HEK293T (cell line): ENCODE measurements around the gene SLC14A1.

Source experiments
- CTCF ChIA-PET: fragments of 350-600 bp; formaldehyde crosslinking; extraction: SDS; loops from one replicate; lab custom pipeline; 2021; ENCODE audit warnings: antibody characterized with exemption, inconsistent platforms; lab: Yijun Ruan, JAX
- POLR2A ChIA-PET: fragments of 350-600 bp; formaldehyde crosslinking; extraction: SDS; loops from one replicate; lab custom pipeline; 2020; ENCODE audit warnings: antibody characterized with exemption, inconsistent platforms; lab: Yijun Ruan, JAX
- DNase-seq: peaks from one replicate; pipeline ENCODE4 v3.0.0; 2012; ENCODE audit warnings: mixed read lengths; ENCODE audit errors: extremely low spot score
- ARNT ChIP-seq: fragments of 450-650 bp; IDR thresholded peaks from 2 replicates; pipeline ENCODE4 v1.6.1; 2017; ENCODE audit warnings: mild to moderate bottlenecking
- BHLHE40 ChIP-seq: fragments of 450-650 bp; IDR thresholded peaks from 2 replicates; pipeline ENCODE4 v1.6.1; 2016; ENCODE audit warnings: mild to moderate bottlenecking, moderate library complexity, borderline replicate concordance
- CTBP1 ChIP-seq: fragments of 450-650 bp; IDR thresholded peaks from 2 replicates; pipeline ENCODE4 v1.6.1; 2016; ENCODE audit warnings: borderline replicate concordance
- ELF4 ChIP-seq: fragments of 450-650 bp; IDR thresholded peaks from 2 replicates; pipeline ENCODE4 v1.6.1; 2017; ENCODE audit warnings: antibody characterized with exemption
- FOXA1 ChIP-seq: fragments of 450-650 bp; IDR thresholded peaks from 2 replicates; pipeline ENCODE4 v1.6.1; 2016; ENCODE audit warnings: mild to moderate bottlenecking
- FOXK2 ChIP-seq: fragments of 450-650 bp; IDR thresholded peaks from 2 replicates; pipeline ENCODE4 v1.6.1; 2016; ENCODE audit warnings: mild to moderate bottlenecking
- FOXM1 ChIP-seq: fragments of 450-650 bp; IDR thresholded peaks from 2 replicates; pipeline ENCODE4 v1.6.1; 2017; ENCODE audit warnings: mild to moderate bottlenecking, borderline replicate concordance
- HDGF ChIP-seq: fragments of 450-650 bp; IDR thresholded peaks from 2 replicates; pipeline ENCODE4 v1.6.1; 2017; ENCODE audit warnings: antibody characterized with exemption, borderline replicate concordance
- L3MBTL2 ChIP-seq: fragments of 450-650 bp; conservative IDR thresholded peaks from 2 replicates; pipeline ENCODE4 v1.6.1; 2016; ENCODE audit warnings: mild to moderate bottlenecking
- LEF1 ChIP-seq: fragments of 450-650 bp; IDR thresholded peaks from 2 replicates; pipeline ENCODE4 v1.6.1; 2017; ENCODE audit warnings: mild to moderate bottlenecking, borderline replicate concordance
- NFRKB ChIP-seq: fragments of 450-650 bp; IDR thresholded peaks from 2 replicates; pipeline ENCODE4 v1.6.1; 2016; ENCODE audit warnings: mild to moderate bottlenecking, moderate library complexity
- SP1 ChIP-seq: fragments of 450-650 bp; IDR thresholded peaks from 2 replicates; pipeline ENCODE4 v1.6.1; 2017
- SUZ12 ChIP-seq: fragments of 450-650 bp; IDR thresholded peaks from 2 replicates; pipeline ENCODE4 v1.6.1; 2016; ENCODE audit warnings: mild to moderate bottlenecking
- TARDBP ChIP-seq: fragments of 450-650 bp; IDR thresholded peaks from 2 replicates; pipeline ENCODE4 v1.6.1; 2016
- ZNF384 ChIP-seq: fragments of 450-650 bp; IDR thresholded peaks from 2 replicates; pipeline ENCODE4 v1.6.1; 2016
- TF ChIP-seq, protein P1 (sequence below): fragments of 450-650 bp; IDR thresholded peaks from 2 replicates; pipeline ENCODE4 v1.6.1; 2016

Gene SLC14A1

DNA sequence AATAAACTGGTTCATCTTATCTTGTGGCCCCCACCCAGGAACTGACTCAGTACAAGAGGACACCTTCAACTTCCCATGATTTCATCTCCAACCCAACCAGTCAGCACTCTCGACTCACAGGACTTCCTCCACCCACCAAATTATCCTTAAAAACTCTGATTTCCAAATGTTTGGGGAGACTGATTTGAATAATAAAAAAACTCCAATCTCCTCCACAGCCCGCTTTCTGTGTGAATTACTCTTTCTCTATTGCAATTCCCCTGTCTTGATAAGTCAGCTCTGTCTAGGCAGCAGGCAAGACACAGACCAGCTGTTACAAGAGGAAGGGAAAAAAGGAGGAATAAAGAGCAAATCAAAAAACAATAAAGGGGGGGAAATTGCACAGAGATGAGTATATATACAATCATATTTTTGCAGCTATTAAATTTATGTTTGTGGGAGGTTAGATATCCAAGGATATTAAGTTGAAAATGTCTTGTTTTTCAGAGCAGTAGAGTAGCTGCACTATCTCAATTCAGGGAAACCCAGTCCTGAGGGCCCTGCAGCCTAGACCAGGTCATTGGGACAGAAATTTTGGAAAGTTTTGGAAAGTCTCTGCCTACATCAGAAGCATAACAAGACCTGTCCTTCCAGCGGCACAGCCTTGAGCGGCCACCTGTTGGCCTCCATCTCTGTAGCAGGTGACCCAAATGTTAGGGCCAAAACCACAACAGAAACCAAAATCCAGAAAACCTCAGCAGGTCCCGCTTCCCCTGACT, 68.7 kb downstream of the SLC14A1 start:
- POLR2A ChIA-PET, result no interaction called here

DNA sequence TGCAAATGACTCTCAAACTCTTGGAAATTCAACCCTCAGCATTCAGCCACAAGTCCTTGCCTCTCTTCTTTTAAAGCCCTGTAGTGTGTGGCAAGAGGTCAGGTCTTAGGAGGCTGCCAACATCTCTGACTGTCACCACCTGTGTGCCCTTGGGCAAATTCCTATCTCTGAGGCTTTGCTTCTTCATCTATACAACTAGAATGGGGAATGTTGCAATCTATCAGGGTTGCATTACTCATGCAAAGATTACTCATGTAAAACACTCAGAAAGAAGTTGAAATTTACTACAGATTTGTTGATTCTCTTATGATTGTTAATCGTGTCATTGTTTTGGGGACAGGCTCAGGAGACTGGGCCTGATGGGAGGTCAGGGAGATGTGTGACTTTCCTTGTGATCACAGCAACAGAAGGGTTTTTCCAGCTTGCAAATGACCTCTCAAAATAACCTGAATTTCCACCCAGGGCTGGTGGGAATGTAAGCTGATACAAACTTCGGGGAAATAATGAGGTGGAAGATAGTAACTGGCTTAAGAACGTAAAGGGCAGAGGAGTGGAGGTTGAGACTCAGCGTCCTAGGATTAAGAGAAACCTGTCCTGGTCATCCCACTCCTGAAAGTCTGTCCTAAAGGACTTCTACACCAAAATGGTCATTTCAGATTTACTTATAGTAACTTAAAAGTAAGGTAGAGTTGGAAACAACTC, 69.4 kb downstream of the SLC14A1 start:
- no peak for TF ChIP-seq CTBP1
- no peak for TF ChIP-seq LEF1
- TF ChIP-seq FOXK2, result no peak
- TF ChIP-seq SP1, result no peak
- TF ChIP-seq SUZ12, result no peak
- TF ChIP-seq ZNF384, result no peak
- no peak for TF ChIP-seq ELF4
- TF ChIP-seq FOXA1, result no peak
- TF ChIP-seq FOXM1, result no peak
- no peak for TF ChIP-seq HDGF
- ChIA-PET POLR2A (no interaction called here), CTCF (no interaction called here)
- DNase-seq, result no peak

More for the DNA sequence above, 68.7 kb downstream of the SLC14A1 start:
- no peak for DNase-seq
- CTCF ChIA-PET, result no interaction called here
- no peak for TF ChIP-seq SP1
- no peak for TF ChIP-seq ARNT
- no peak for TF ChIP-seq ZNF384
- no peak for TF ChIP-seq ELF4
- no peak for TF ChIP-seq TARDBP
- TF ChIP-seq, protein P1, sequence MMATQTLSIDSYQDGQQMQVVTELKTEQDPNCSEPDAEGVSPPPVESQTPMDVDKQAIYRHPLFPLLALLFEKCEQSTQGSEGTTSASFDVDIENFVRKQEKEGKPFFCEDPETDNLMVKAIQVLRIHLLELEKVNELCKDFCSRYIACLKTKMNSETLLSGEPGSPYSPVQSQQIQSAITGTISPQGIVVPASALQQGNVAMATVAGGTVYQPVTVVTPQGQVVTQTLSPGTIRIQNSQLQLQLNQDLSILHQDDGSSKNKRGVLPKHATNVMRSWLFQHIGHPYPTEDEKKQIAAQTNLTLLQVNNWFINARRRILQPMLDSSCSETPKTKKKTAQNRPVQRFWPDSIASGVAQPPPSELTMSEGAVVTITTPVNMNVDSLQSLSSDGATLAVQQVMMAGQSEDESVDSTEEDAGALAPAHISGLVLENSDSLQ, result no peak
- no peak for TF ChIP-seq L3MBTL2
- no peak for TF ChIP-seq FOXM1
- TF ChIP-seq HDGF, result no peak
- TF ChIP-seq FOXK2, result no peak
- no peak for TF ChIP-seq FOXA1
- no peak for TF ChIP-seq SUZ12
- no peak for TF ChIP-seq LEF1
- no peak for TF ChIP-seq CTBP1
- no peak for TF ChIP-seq BHLHE40
- no peak for TF ChIP-seq NFRKB

DNA sequence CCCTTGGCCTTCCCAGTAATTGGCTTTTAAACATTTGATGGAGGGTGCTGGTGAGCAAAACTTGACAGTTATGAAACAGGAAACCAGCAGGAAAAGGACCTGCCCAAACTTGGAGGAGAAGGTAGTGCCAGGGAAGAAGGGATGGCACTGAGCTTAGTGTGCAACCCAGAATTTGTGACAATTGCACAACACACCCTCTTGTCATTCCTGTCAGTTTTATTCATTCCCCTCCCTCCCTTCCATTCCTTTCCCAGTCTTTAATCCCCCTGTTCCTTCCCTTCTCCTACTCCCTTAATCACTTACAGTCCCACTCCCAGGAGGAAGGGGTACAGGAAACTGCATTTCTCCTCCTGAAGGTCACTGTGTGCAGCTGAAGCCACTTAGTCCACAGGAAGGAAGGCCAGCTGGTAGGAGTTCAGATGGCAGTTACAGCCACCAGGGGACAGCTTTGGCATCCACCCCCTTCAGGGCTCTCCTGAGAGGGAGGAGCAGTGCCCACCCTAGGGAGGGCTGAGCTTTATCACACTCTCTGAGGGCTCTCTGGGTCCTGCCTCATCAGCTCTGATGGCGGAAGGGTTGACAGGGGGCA, 77.5 kb downstream of the SLC14A1 start:
- TF ChIP-seq LEF1 (no peak), CTBP1 (no peak)
- TF ChIP-seq, protein P1, result no peak
- no peak for DNase-seq
- CTCF ChIA-PET, result no interaction called here
- POLR2A ChIA-PET, result no interaction called here
